ENCODE measurements around the gene MUC6.

The MUC6 gene

GRCh38 chr11:1072821-1073231 is 36.3 kb upstream of the MUC6 start:
- no peak for DNase-seq

GRCh38 chr11:1072116-1072820 is 35.8 kb upstream of the MUC6 start:
- no peak for DNase-seq

DNA sequence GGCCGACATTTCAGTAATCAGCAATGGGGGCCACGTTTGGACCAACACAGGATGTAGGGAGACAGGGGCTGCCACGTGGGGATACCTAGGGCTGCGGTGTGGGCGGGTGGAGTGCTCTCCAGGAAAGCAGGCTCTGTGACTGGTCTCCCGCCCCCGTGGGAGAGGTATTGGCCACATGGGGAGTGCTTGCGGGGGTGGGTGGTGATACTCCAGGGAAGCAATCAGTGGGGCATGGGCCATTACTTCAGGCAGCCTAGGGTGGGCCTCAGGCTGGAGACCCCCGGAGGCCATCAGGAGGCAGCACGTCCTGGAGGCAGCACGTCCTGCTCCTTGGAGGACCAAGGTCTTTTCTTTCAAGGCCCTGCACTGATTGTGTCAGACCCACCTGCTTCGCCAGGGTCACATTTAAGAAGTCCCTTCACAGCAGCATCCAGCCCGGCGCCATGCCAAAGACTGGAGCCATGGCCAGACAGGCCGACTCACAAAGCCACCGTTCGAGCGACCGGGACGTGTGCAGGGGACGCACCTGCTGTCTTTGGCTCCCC is 35.1 kb upstream of the MUC6 start:
- no peak for DNase-seq

DNA sequence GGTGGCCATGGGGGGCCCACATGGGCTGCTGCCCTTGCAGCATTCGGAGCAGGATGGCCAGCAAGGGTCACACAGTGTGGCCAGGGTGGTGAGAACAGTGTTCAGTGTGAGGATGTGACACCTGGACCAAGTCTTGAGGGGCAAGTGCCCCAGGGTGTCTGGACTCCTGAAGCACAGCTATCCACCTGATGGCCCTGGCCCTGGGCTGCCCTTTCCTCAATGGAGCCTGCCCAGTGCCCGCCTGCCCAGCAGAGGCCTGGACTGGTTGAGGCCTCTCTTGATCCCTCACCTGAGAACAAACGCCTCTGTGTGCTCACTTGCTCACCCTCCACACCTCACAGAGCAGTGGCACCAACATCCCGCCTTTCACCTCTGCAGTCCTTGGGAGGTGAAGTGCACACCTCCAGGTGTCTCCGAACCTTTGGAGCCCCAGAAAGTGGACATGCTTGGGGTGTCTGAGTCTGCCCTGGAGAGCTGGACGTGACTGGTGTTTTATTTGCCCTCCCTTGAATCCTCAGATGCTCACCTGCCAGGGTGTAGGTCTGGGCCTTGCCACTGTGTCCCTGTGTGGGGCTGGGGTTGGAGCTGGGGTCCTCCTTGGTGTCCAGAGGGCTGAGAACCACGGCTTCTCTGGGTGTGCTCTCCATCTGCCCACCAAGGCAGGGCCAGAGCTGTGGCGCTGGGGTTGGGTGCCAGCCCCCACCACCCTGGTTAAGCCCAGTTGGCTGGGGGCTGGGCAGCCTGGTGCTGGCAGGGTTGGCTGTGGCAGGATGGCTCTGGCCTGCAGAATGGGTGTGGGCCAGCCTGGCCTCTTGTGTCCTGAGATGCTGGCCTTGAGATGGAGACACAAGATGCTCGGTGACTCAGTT is 34.3 kb upstream of the MUC6 start:
- DNase-seq = no peak

- no peak for DNase-seq
Observed at GRCh38 chr11:1069740-1070139, 33.2 kb upstream of the MUC6 start.

DNA sequence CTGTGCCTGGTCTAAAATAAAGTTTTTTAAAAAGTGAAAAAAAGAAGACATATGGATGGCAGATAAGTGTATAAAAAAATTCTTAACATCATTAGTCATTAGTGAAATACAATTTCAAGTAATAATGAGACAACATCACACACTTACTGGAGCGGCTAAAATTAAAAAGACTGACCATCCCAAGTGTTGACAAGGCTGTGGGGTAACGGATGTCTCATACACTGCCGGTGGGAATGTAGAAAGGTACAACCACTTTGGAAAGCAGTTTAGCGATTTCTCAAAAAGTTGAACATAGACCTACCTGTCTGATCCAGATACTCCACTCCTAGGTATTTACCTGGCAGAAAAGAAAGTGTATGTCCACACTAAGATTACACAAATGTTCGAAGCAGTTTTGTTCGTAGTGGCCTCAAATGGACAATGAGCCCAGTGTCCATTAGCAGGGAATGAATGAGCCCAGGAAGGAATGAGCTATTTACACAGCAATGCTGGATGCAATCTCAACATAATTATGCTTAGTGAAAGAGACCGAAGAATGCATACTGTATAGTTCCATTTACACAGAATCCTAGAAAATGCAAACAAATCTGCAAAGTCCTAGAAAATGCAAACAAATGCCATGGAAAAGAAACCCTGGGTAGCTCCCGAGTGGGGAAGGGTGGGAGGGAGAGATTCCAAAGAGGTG is 31.4 kb upstream of the MUC6 start:
- DNase-seq = no peak

DNA sequence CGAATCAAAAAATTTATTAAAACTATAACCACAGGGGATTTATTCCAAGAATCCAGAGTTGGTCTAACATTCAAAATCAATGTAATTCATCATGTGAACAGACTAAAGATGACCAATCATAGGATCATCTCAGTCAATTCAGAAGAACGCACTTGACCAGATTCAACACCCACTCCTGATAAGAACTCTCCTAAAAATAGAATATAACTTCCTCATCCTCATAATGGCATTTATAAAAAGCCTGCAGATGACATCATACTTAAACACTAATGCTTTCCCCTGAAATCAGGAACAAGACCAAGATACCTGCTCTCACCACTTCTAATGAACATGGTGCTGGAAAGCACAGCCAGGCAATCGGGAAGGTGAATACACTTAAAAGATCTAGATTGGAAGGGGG is 27.6 kb upstream of the MUC6 start:
- no peak for DNase-seq

GRCh38 chr11:1062075-1062820 is 25.7 kb upstream of the MUC6 start:
- no peak for DNase-seq

- DNase-seq = no peak
Observed at GRCh38 chr11:1060852-1061616, 24.5 kb upstream of the MUC6 start.

DNA sequence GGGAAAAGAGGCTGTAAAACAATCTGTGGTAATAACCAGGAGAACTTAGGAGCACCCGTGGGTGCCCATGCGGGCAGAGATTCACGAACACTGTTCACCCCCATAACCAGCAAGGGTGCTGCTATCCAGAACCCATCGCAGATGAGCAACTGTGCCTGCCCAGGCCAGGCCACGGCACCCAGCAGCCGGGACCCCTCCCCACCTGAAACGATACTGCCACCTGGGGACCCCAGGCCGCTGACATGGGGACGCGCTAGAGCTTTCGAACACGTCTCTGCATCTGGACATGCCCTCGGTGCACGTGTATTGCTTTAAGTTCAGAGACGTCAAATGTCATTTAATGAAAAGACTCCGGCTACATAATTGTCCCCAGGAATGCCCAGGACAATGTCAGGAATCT is 23.9 kb upstream of the MUC6 start:
- DNase-seq = no peak

DNA sequence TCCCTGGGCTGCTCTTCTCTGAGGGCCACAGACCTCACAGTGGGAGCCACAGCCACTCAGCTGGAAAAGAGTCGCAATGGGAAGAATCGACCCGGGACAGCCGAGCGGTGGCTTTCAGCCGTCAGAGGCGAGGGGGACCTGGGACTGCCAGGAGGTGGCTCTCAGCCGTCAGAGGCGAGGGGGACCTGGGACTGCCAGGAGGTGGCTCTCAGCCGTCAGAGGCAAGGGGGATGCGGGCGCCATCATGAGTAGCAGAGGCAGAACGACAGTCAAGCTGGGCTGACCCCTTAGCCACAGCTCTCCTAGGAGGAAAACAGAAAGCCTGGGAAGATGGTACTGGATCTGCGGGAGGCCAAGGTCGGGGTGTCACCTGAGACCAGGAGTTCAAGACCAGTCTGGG is 23.2 kb upstream of the MUC6 start:
- no peak for DNase-seq

DNA sequence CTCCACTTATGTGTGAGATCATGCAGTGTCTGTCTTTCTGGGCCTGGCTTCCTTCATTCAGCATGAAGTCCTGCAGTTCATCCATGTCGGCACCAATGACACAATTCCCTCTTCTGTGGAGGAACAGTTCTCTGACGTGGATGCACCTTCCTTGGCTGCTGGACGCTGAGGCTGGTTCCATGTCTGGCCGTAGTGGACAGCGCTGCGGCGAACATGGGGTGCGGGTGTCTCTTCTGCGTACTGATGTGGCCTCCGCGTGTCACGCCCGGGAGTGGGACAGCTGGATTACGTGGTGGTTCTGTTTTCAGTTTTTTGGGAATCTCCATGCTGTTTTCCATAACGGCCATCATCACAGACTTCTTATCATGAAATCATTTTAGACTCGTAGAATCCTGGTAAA is 21.3 kb upstream of the MUC6 start:
- DNase-seq = no peak

- DNase-seq = no peak
Observed at GRCh38 chr11:1055990-1056771, 19.7 kb upstream of the MUC6 start.

GRCh38 chr11:1055109-1055703 is 18.7 kb upstream of the MUC6 start:
- no peak for DNase-seq

GRCh38 chr11:1054143-1055108 is 17.9 kb upstream of the MUC6 start:
- no peak for DNase-seq

DNA sequence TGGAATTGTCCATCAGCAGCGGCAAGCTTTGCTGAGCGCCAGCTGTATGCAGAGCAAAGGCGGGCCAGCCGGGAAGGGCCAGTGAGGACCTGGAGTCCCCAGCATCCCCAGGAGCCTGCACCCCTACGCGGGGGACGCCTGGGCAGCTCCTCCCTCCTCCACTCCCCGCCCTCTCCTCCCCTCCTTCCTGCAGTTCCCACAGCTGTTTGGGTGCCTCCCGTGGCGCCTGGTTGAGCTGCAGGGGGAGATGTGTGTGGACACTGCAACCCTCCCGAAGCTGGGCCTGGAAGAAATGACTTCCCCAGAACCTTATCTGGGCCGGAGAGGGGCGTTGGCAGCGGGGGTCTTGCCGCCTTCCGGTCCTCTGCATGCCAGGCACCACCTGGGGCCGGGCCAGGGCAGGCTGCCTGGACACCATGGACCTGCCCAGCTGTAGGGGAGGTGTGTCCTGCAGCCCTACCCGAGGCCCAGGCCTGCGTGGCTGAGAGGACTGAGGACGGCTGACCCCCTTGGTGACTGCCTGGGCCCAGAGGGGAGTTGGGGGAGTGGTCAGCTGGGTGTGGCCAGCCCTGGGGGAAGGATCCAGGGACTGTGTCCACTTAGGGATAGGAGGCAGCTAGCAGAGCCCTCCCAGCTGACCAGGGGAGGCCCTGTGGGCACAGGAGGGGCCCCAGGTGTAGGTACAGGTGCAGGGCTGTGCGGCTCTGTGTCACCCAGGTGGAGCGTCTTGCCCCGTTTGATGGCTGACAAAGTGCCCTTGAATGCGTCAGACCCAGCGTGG is 16.8 kb upstream of the MUC6 start:
- DNase-seq = no peak

- DNase-seq = no peak
Observed at GRCh38 chr11:1052133-1053011, 15.9 kb upstream of the MUC6 start.
